GM12878 (cell line): ENCODE measurements around the gene B3GNT2. TPM values are rescaled to one million over a fixed set of nuclear protein-coding genes. Genes with fewer than 3 reads are reported as not detected.
A peak's percentile ranks its signal among the peaks of the same experiment; 100 is the strongest.

ENCODE experiments used
- BACH1 ChIP-seq: fragments of 450-650 bp; IDR thresholded peaks from 2 replicates; pipeline ENCODE4 v1.6.1; 2017; ENCODE audit warnings: mild to moderate bottlenecking, borderline replicate concordance
- BCL11A ChIP-seq: IDR thresholded peaks from 2 replicates; pipeline ENCODE4 v1.6.1; 2011; ENCODE audit warnings: low read depth, low read length
- ELK1 ChIP-seq: IDR thresholded peaks from 2 replicates; pipeline ENCODE4 v1.6.1; 2012; ENCODE audit warnings: low read depth, low read length, improper control_type of control experiment
- FOXK2 ChIP-seq: fragments of 450-650 bp; IDR thresholded peaks from 2 replicates; pipeline ENCODE4 v1.6.1; 2017; ENCODE audit warnings: mild to moderate bottlenecking, moderate library complexity
- HCFC1 ChIP-seq: fragments of 150-350 bp; IDR thresholded peaks from 2 replicates; pipeline ENCODE4 v1.6.1; 2014; ENCODE audit warnings: low read length
- IKZF2 ChIP-seq, 2 experiments: fragments of 450-650 bp; IDR thresholded peaks; 2 replicates each; pipeline ENCODE4 v1.6.1; 2017; ENCODE audit warnings: mild to moderate bottlenecking in 2 of 2, moderate library complexity in 2 of 2
- NFYB ChIP-seq: IDR thresholded peaks from 2 replicates; pipeline ENCODE4 v1.6.1; 2011; ENCODE audit warnings: low read depth, mild to moderate bottlenecking, low read length, improper control_type of control experiment, moderate library complexity; ENCODE audit not compliant: insufficient read depth
- NKRF ChIP-seq: fragments of 450-650 bp; conservative IDR thresholded peaks from 2 replicates; pipeline ENCODE4 v1.6.1; 2017; ENCODE audit warnings: mild to moderate bottlenecking, moderate library complexity
- PAX8 ChIP-seq: fragments of 450-650 bp; IDR thresholded peaks from 2 replicates; pipeline ENCODE4 v1.6.1; 2017; ENCODE audit warnings: mild to moderate bottlenecking, moderate library complexity
- PKNOX1 ChIP-seq: fragments of 450-650 bp; IDR thresholded peaks from 2 replicates; pipeline ENCODE4 v1.6.1; 2016; ENCODE audit warnings: mild to moderate bottlenecking
- POLR2AphosphoS5 ChIP-seq: IDR thresholded peaks from 2 replicates; pipeline ENCODE4 v1.6.1; 2011; ENCODE audit warnings: mild to moderate bottlenecking, low read length, inconsistent platforms
- RAD21 ChIP-seq: IDR thresholded peaks from 2 replicates; pipeline ENCODE4 v1.6.1; 2011; ENCODE audit warnings: mild to moderate bottlenecking, low read depth, low read length, moderate library complexity; ENCODE audit not compliant: insufficient read depth
- RBBP5 ChIP-seq: fragments of 200-600 bp; sonication (generic); conservative IDR thresholded peaks from 2 replicates; pipeline ENCODE4 v1.6.1; 2016
- RELA ChIP-seq: fragments of 450-650 bp; IDR thresholded peaks from 2 replicates; pipeline ENCODE4 v1.8.0; 2014; ENCODE audit warnings: borderline replicate concordance; ENCODE audit not compliant: partially characterized antibody
- SMAD5 ChIP-seq: IDR thresholded peaks from 2 replicates; pipeline ENCODE4 v1.6.1; 2016; ENCODE audit warnings: antibody characterized with exemption, low read depth
- SMC3 ChIP-seq: IDR thresholded peaks from 2 replicates; pipeline ENCODE4 v1.6.1; 2011; ENCODE audit warnings: low read length, improper control_type of control experiment, borderline replicate concordance
- SREBF1 ChIP-seq: IDR thresholded peaks from 2 replicates; pipeline ENCODE4 v1.6.1; 2012; ENCODE audit warnings: mild to moderate bottlenecking, low read length
- STAT3 ChIP-seq: IDR thresholded peaks from 2 replicates; pipeline ENCODE4 v1.6.1; 2011; ENCODE audit warnings: low read depth, low read length, improper control_type of control experiment
- SUZ12 ChIP-seq: fragments of 200-600 bp; sonication (generic); IDR thresholded peaks from one replicate; pipeline ENCODE4 v1.6.1; 2018; ENCODE audit warnings: antibody characterized with exemption, mild to moderate bottlenecking; ENCODE audit not compliant: unreplicated experiment
- TARDBP ChIP-seq: IDR thresholded peaks from 2 replicates; pipeline ENCODE4 v1.6.1; 2016; ENCODE audit warnings: borderline replicate concordance
- TBL1XR1 ChIP-seq: IDR thresholded peaks from 2 replicates; pipeline ENCODE4 v1.6.1; 2012; ENCODE audit warnings: low read depth, low read length, improper control_type of control experiment
- TCF12 ChIP-seq: IDR thresholded peaks from 2 replicates; pipeline ENCODE4 v1.6.1; 2011; ENCODE audit warnings: low read depth, mild to moderate bottlenecking, low read length
- TCF3 ChIP-seq: IDR thresholded peaks from 2 replicates; pipeline ENCODE4 v1.6.1; 2012; ENCODE audit warnings: low read depth, mild to moderate bottlenecking, low read length, borderline replicate concordance; ENCODE audit not compliant: insufficient read depth
- YBX1 ChIP-seq: fragments of 450-650 bp; IDR thresholded peaks from 2 replicates; pipeline ENCODE4 v1.6.1; 2016; ENCODE audit warnings: antibody characterized with exemption
- ZBTB11 ChIP-seq: fragments of 450-650 bp; formaldehyde crosslinking; IDR thresholded peaks from 2 replicates; pipeline ENCODE4 v1.5.0; 2022; ENCODE audit warnings: mild to moderate bottlenecking, missing genetic modification characterization
- ZNF384 ChIP-seq: IDR thresholded peaks from 2 replicates; pipeline ENCODE4 v1.6.1; 2012; ENCODE audit warnings: low read depth, mild to moderate bottlenecking, low read length, improper control_type of control experiment, borderline replicate concordance
- polyA plus RNA-seq, 11 experiments: library from polyadenylated mRNA; depleted of rRNA in 4 of 11; unstranded in 6 of 11; stranded (reverse) in 5 of 11; fragments of >200 nt; fragmentation: Nextera tagmentation in 4 of 11; fragmentation: Illumina TruSeq in 1 of 11; extraction: Ambion mirVana in 4 of 11; extraction: Trizol in 1 of 11; gene quantifications; 1 replicate in 1 of 11; 2 replicates in 10 of 11; pipeline versions ENCODE4 v1.2.1 to v1.2.3, GENCODE V29; 2011 to 2016; ENCODE audit warnings: inconsistent platforms in 2 of 11, missing spikeins in 2 of 11, low read depth in 1 of 11
- total RNA-seq, 4 experiments: library from RNA; depleted of rRNA in 3 of 4; stranded (reverse); fragments of >200 nt in 3 of 4; fragmentation: Illumina TruSeq in 1 of 4; extraction: Trizol in 1 of 4; gene quantifications; 2 replicates each; pipeline versions ENCODE4 v1.2.1 to v1.2.3, GENCODE V29; 2013 to 2021

The B3GNT2 gene
- total and polyA plus RNA-seq, 10 of the 15 experiments (the other 5 are each of a cell fraction or from before 2014, with no cell fraction given), result 19.7 to 103 (median 76.3) TPM

- TF ChIP-seq TBL1XR1 (no peak), NFYB (no peak), TCF3 (no peak), SUZ12 (no peak), TCF12 (no peak), BCL11A (no peak), NKRF (peak; percentile 28; the same call in 1 of the 2 replicates), SMAD5 (peak; percentile 52; the same call in 1 of the 2 replicates), YBX1 (no peak), SREBF1 (no peak), HCFC1 (no peak), IKZF2 (IDR thresholded peaks at IDR 0.05) (peak; percentile 29 to 33; a peak in 3 of 4 replicates), ZNF384 (no peak), STAT3 (no peak), FOXK2 (no peak), ELK1 (no peak), PAX8 (no peak), POLR2AphosphoS5 (peak; percentile 18; the same call in 1 of the 2 replicates), BACH1 (no peak), RAD21 (no peak), SMC3 (peak; percentile 2; the same call in 1 of the 2 replicates), TARDBP (no peak), RELA (no peak), ZBTB11 (CRISPR knock-in tag) (no peak), RBBP5 (no peak), PKNOX1 (no peak)
Observed at GRCh38 chr2:62196278-62196901, 475 bp downstream of the B3GNT2 start (continued).
